Loucy (cell line): Measurements from ENCODE around the gene WDR49.

ENCODE experiments used
- CTCF ChIP-seq: fragments of 200-600 bp; sonication (generic); conservative IDR thresholded peaks from 2 replicates; pipeline ENCODE4 v1.5.1; 2014; ENCODE audit warnings: mild to moderate bottlenecking, antibody characterized with exemption, low read length
- EZH2phosphoT487 ChIP-seq: fragments of 200-600 bp; IDR thresholded peaks from 2 replicates; pipeline ENCODE4 v1.6.1; 2018; ENCODE audit warnings: antibody characterized with exemption, mild to moderate bottlenecking, moderate library complexity, borderline replicate concordance

GRCh38 chr3:167489571-167489970 lies 164.2 kb downstream of the WDR49 start:
- TF ChIP-seq EZH2phosphoT487 (no peak), CTCF (no peak)
